GM21381 (cell line): ENCODE measurements around the gene PATZ1.

Experiments
- ATAC-seq: cut with Tn5 transposase; IDR thresholded peaks from one replicate; pipeline ENCODE4 v1.9.1; 2021; ENCODE audit warnings: mild to moderate bottlenecking, moderate library complexity; ENCODE audit not compliant: unreplicated experiment

PATZ1 gene

DNA sequence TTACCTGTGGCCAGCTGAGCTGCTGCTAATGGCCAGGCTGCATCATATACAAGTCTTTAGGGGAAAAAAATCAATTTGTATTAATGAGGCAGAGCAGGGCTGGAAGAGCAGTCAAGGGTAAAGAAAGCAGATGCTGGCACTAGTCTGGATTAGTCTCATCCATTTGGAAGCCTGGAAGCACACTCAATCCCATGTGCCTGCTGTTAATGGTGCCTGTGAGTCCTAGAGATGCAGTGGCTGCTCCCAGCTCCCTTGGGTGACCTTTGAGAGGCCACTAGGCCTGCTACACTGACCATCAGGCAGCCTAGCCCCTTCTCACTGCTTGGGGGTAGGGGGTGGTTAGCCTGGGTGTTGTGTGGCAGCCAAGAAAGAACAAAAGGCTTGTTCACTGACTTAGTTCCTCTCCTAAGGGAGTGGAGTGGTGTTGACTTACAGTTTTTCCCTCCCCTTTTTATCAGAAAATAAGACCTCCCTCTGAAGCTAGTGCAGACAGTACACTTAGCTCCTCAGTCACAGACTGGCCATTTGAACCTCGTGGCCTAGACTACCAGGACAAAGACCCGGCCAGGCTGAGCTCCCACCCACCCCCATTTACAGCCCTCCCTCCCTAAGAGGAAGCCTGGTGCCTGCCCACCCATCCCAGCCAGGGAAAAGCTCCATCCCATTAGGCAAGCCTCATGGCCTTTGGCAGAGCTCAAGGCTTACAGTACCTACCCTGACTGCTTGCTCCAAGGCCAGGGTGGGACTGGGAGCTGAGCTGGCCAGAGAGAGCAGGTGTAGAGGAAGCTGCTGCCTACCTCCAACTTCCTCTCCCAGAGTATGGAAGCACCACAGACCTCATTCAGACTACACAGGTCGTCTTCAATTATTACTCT, 61.6 kb downstream of the PATZ1 start:
- no peak for ATAC-seq

DNA sequence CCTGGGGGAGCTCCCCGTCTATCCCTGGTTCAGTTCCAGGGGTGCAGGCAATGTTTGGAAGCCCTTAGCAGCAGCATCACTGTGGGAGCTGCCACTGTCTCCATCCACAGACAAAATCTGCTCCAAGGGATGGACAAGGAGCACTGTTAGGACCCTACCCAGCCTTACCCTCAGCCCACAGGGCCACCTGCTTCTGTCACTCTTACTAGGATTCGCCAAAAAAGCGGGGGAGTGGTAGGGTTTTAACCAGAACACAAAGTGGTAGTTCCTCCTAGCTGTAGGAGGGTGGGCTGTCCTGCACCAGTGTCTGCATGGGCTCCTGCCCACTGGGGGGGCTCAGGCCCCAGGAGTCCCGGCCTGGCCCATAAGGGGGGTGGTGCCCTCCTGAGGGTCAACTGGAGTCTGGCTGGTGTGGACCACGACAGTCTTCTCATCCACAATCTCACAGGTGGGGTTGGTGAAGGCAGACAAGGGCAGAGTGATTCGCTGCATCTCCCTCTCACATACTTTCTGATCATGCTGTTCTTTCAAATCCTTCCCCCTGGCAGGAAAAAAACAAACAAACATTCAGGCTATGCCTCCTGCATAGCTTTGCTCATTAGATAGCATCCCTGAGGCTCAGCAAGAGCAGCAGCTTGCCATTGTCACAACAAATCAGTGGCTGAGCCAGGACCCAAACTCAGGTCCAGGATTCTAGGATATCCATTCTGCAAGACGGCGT, 63.2 kb downstream of the PATZ1 start:
- no peak for ATAC-seq

DNA sequence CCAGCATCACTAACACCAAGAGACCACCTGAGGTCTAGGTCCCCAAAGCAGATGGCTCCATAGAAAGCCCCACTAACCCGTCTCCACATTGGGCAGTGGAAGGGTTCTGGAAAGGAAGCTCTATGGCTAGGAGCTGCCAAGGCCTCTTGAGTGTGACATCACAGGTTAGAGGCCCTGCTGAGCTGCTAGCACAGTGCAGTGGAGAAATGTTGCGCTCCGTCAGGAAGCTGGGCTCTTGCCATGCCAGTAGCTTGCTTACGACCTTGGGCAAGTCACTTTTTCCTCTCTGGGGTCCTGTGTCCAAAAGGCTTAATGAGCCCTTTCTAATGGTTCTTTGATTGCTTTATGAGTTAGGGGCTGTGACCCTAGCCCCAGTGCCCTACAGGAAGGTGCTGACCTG, 64.4 kb downstream of the PATZ1 start:
- no peak for ATAC-seq

DNA sequence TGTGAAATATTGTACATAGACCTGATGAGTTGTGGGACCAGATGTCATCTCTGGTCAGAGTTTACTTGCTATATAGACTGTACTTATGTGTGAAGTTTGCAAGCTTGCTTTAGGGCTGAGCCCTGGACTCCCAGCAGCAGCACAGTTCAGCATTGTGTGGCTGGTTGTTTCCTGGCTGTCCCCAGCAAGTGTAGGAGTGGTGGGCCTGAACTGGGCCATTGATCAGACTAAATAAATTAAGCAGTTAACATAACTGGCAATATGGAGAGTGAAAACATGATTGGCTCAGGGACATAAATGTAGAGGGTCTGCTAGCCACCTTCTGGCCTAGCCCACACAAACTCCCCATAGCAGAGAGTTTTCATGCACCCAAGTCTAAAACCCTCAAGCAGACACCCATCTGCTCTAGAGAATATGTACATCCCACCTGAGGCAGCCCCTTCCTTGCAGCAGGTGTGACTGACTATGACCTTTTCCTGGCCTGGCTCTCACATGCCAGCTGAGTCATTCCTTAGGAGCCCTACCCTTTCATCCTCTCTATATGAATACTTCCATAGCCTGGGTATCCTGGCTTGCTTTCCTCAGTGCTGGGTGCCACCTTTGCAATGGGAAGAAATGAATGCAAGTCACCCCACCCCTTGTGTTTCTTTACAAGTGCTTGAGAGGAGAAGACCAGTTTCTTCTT, 66.2 kb downstream of the PATZ1 start:
- no peak for ATAC-seq

DNA sequence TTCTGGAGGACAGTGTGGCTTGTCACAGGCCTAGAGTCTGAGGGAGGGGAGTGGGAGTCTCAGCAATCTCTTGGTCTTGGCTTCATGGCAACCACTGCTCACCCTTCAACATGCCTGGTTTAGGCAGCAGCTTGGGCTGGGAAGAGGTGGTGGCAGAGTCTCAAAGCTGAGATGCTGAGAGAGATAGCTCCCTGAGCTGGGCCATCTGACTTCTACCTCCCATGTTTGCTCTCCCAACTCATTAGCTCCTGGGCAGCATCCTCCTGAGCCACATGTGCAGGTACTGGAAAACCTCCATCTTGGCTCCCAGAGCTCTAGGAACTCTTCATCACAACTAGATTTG, 66.8 kb downstream of the PATZ1 start:
- ATAC-seq: no peak

DNA sequence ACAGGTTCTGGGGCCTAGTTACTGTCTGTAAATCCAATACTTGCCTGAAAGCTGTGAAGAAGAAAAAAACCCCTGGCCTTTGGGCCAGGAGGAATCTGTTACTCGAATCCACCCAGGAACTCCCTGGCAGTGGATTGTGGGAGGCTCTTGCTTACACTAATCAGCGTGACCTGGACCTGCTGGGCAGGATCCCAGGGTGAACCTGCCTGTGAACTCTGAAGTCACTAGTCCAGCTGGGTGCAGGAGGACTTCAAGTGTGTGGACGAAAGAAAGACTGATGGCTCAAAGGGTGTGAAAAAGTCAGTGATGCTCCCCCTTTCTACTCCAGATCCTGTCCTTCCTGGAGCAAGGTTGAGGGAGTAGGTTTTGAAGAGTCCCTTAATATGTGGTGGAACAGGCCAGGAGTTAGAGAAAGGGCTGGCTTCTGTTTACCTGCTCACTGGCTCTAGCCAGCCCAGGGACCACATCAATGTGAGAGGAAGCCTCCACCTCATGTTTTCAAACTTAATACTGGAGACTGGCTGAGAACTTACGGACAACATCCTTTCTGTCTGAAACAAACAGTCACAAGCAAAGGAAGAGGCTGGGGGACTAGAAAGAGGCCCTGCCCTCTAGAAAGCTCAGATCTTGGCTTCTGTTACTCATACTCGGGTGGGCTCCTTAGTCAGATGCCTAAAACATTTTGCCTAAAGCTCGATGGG, 67.4 kb downstream of the PATZ1 start:
- ATAC-seq: no peak

DNA sequence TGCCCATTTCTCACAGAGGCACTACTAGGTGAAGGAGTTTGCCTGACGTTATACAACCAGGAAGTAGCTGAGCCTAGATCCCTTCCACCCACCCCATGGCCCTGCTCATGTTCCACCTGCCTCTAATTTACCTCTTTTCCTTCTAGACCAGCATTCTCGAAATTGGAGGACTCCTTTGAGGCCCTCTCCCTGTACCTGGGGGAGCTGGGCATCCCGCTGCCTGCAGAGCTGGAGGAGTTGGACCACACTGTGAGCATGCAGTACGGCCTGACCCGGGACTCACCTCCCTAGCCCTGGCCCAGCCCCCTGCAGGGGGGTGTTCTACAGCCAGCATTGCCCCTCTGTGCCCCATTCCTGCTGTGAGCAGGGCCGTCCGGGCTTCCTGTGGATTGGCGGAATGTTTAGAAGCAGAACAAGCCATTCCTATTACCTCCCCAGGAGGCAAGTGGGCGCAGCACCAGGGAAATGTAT, 68.0 kb downstream of the PATZ1 start:
- no peak for ATAC-seq

DNA sequence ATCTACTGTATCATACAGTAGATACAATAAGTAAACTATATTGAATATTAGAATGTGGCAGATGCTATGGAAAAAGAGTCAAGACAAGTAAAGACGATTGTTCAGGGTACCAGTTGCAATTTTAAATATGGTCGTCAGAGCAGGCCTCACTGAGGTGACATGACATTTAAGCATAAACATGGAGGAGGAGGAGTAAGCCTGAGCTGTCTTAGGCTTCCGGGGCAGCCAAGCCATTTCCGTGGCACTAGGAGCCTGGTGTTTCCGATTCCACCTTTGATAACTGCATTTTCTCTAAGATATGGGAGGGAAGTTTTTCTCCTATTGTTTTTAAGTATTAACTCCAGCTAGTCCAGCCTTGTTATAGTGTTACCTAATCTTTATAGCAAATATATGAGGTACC, 68.4 kb downstream of the PATZ1 start:
- no peak for ATAC-seq

DNA sequence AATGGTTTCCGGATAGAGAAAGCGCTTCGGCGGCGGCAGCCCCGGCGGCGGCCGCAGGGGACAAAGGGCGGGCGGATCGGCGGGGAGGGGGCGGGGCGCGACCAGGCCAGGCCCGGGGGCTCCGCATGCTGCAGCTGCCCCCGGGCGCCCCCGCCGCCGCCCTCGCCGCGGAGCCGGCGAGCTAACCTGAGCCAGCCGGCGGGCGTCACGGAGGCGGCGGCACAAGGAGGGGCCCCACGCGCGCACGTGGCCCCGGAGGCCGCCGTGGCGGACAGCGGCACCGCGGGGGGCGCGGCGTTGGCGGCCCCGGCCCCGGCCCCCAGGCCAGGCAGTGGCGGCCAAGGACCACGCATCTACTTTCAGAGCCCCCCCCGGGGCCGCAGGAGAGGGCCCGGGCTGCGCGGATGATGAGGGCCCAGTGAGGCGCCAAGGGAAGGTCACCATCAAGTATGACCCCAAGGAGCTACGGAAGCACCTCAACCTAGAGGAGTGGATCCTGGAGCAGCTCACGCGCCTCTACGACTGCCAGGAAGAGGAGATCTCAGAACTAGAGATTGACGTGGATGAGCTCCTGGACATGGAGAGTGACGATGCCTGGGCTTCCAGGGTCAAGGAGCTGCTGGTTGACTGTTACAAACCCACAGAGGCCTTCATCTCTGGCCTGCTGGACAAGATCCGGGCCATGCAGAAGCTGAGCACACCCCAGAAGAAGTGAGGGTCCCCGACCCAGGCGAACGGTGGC, 69.5 kb downstream of the PATZ1 start:
- ATAC-seq: no peak
